K562 (cell line): ENCODE results near the gene EIF1B. TPM values are rescaled to one million over a fixed set of nuclear protein-coding genes. Genes with fewer than 3 reads are reported as not detected.
A peak's percentile ranks its signal among the peaks of the same experiment; 100 is the strongest.

ENCODE experiments used
- ATAC-seq: fragments of 200-7000 bp; cut with Tn5 transposase; 3 replicates; pipeline ENCODE4 v1.9.1; 2020; ENCODE audit warnings: moderate library complexity
- BruUV-seq: library from RNA; stranded (reverse); fragments of 400-500 nt; replicated peaks from 2 replicates; lab custom pipeline; 2021; lab: Mats Ljungman, UMichigan
- CTCF ChIA-PET: fragments of 300-600 bp; formaldehyde crosslinking; extraction: SDS; loops from one replicate; lab custom pipeline; 2021; ENCODE audit warnings: low intra/inter-chr PET ratio; lab: Yijun Ruan, JAX
- POLR2A ChIA-PET: fragments of 300-600, 350-650 bp; sonication (Branson Sonifier 250); formaldehyde crosslinking; extraction: SDS; loops from one replicate; lab custom pipeline; 2021; ENCODE audit warnings: antibody characterized with exemption, inconsistent platforms; lab: Yijun Ruan, JAX
- DNase-seq, 4 experiments: peaks; one replicate each; pipeline versions ENCODE4 v3.0.0 to v3.0.0-alpha.2; 2011 to 2018; ENCODE audit warnings: low spot score in 3 of 4, mixed read lengths in 3 of 4; ENCODE audit errors: extremely low read depth in 1 of 4
- FAIRE-seq: peaks from 2 replicates; lab custom pipeline; 2011; peaks lifted over from hg19 to GRCh38; lab: Jason Lieb, UNC
- H2AFZ ChIP-seq: 2 replicates; pipeline ENCODE4 v1.6.0; 2011; ENCODE audit warnings: low read depth, low read length, control low read depth, inconsistent platforms
- H3K27ac ChIP-seq: fragments of 200-600 bp; 3 replicates; pipeline ENCODE4 v1.8.0; 2011; ENCODE audit warnings: low read depth, mild to moderate bottlenecking, control low read depth, inconsistent platforms, low read length, moderate library complexity, mixed read lengths; ENCODE audit errors: extremely low read depth
- H3K27me3 ChIP-seq, 2 experiments: fragments of 300-600 bp in 1 of 2; 2 replicates in 1 of 2; 3 replicates in 1 of 2; pipeline versions ENCODE4 v1.6.0 to v1.8.0; 2011; ENCODE audit warnings: inconsistent platforms in 2 of 2, low read length in 2 of 2, mild to moderate bottlenecking in 1 of 2, mixed read lengths in 1 of 2, moderate library complexity in 1 of 2; ENCODE audit not compliant: control insufficient read depth in 2 of 2, insufficient read depth in 2 of 2
- H3K36me3 ChIP-seq: fragments of 300-600 bp; 3 replicates; pipeline ENCODE4 v1.8.0; 2011; ENCODE audit warnings: mild to moderate bottlenecking, low read length, inconsistent platforms; ENCODE audit not compliant: control insufficient read depth, insufficient read depth
- H3K4me1 ChIP-seq, 2 experiments: fragments of 200-600 bp in 1 of 2; replicated peaks in 1 of 2; 2 replicates in 1 of 2; 3 replicates in 1 of 2; pipeline versions ENCODE4 v1.5.1 to v1.8.0; 2011; ENCODE audit warnings: inconsistent platforms in 2 of 2, low read length in 2 of 2, mild to moderate bottlenecking in 1 of 2, mixed read lengths in 1 of 2, moderate library complexity in 1 of 2; ENCODE audit not compliant: control insufficient read depth in 2 of 2, insufficient read depth in 2 of 2
- H3K4me2 ChIP-seq: 2 replicates; pipeline ENCODE4 v1.6.1; 2011; ENCODE audit warnings: low read length, control low read depth, inconsistent platforms, mixed read lengths; ENCODE audit not compliant: insufficient read depth
- H3K4me3 ChIP-seq: fragments of 200-600 bp; sonication (generic), shearing (Covaris generic); 2 replicates; pipeline ENCODE4 v1.5.1; 2016; ENCODE audit warnings: control low read depth, inconsistent platforms
- H3K79me2 ChIP-seq: fragments of 200-600 bp; 3 replicates; pipeline ENCODE4 v1.8.0; 2011; ENCODE audit warnings: low read length, inconsistent platforms; ENCODE audit not compliant: control insufficient read depth, insufficient read depth
- H3K9ac ChIP-seq, 2 experiments: 2 replicates each; pipeline versions ENCODE4 v1.6.0 to v1.6.1; 2011; ENCODE audit warnings: low read depth in 2 of 2, low read length in 2 of 2, control low read depth in 1 of 2, inconsistent platforms in 1 of 2, mild to moderate bottlenecking in 1 of 2, mixed read lengths in 1 of 2; ENCODE audit not compliant: insufficient read depth in 1 of 2
- H3K9me1 ChIP-seq: one replicate; pipeline ENCODE4 v1.6.0; 2011; ENCODE audit warnings: inconsistent platforms, mild to moderate bottlenecking, low read length, moderate library complexity; ENCODE audit not compliant: control insufficient read depth, insufficient read depth
- H3K9me3 ChIP-seq: replicated peaks from 2 replicates; pipeline ENCODE4 v1.5.1; 2011; ENCODE audit warnings: low read depth, low read length, inconsistent platforms; ENCODE audit not compliant: control insufficient read depth, insufficient read depth
- H4K20me1 ChIP-seq: replicated peaks from 2 replicates; pipeline ENCODE4 v1.6.1; 2011; ENCODE audit warnings: low read length, inconsistent platforms, mixed read lengths; ENCODE audit not compliant: control insufficient read depth, insufficient read depth
- DEAF1 ChIP-seq: fragments of 450-650 bp; formaldehyde crosslinking; IDR thresholded peaks from 2 replicates; pipeline ENCODE4 v1.4.0; 2020; ENCODE audit warnings: mild to moderate bottlenecking, moderate library complexity
- E2F4 ChIP-seq: sonication (generic); formaldehyde crosslinking; IDR thresholded peaks from 2 replicates; pipeline ENCODE4 v1.8.0; 2022; ENCODE audit warnings: mild to moderate bottlenecking, low read depth, missing genetic modification reagents
- EHMT2 ChIP-seq: fragments of 450-650 bp; IDR thresholded peaks from 2 replicates; pipeline ENCODE4 v1.6.1; 2018; ENCODE audit warnings: antibody characterized with exemption
- EP300 ChIP-seq: IDR thresholded peaks from 2 replicates; pipeline ENCODE4 v1.6.1; 2012; ENCODE audit warnings: low read length, improper control_type of control experiment
- MEIS2 ChIP-seq: fragments of 450-650 bp; IDR thresholded peaks from 2 replicates; pipeline ENCODE4 v1.6.1; 2014; ENCODE audit warnings: mild to moderate bottlenecking; ENCODE audit not compliant: partially characterized antibody
- PBX2 ChIP-seq, 2 experiments: IDR thresholded peaks in 1 of 2; conservative IDR thresholded peaks in 1 of 2; 2 replicates each; pipeline ENCODE4 v1.6.1; 2016; ENCODE audit warnings: low read depth in 2 of 2, mild to moderate bottlenecking in 1 of 2, missing compliant biosample characterization in 1 of 2, missing genetic modification characterization in 1 of 2, moderate library complexity in 1 of 2
- PKNOX1 ChIP-seq: fragments of 450-650 bp; IDR thresholded peaks from 2 replicates; pipeline ENCODE4 v1.6.1; 2016
- PREB ChIP-seq: sonication (generic); formaldehyde crosslinking; IDR thresholded peaks from 2 replicates; pipeline ENCODE4 v1.8.1; 2023; ENCODE audit warnings: mild to moderate bottlenecking, missing genetic modification reagents
- TCF7L2 ChIP-seq: fragments of 150-350 bp; IDR thresholded peaks from 2 replicates; pipeline ENCODE4 v1.6.1; 2016; ENCODE audit warnings: low read depth, mild to moderate bottlenecking, low read length, moderate library complexity
- ZNF165 ChIP-seq: fragments of 250-450 bp; sonication (Bioruptor Pico); IDR thresholded peaks from 2 replicates; pipeline ENCODE4 v1.4.0; 2020; ENCODE audit warnings: borderline replicate concordance
- ZNF174 ChIP-seq: fragments of 250-450 bp; sonication (Bioruptor Pico); IDR thresholded peaks from 2 replicates; pipeline ENCODE4 v1.4.0; 2020; ENCODE audit warnings: mild to moderate bottlenecking
- ZNF717 ChIP-seq: fragments of 250-450 bp; sonication (Bioruptor Pico); IDR thresholded peaks from 2 replicates; pipeline ENCODE4 v1.5.0; 2021
- WGBS: fragments of 100-300 bp; shearing (Covaris generic); methylation state at CpG from one replicate; pipeline ENCODE4 v1.1.6; 2016; ENCODE audit warnings: low coverage, mixed read lengths; ENCODE audit not compliant: insufficient coverage; ENCODE audit errors: missing lambda C conversion rate; 5-methylcytosine and 5-hydroxymethylcytosine counted together
- in situ Hi-C: fragments of 300-500 bp; cut with MboI; formaldehyde crosslinking; loops from 4 replicates; pipeline ENCODE4 v1.15.0; 2018; ENCODE audit warnings: inconsistent platforms, mixed read lengths
- intact Hi-C: fragments of 100-400 bp; cut with micrococcal nuclease; formaldehyde crosslinking; loops from 2 replicates; pipeline ENCODE4 v1.14.2; 2022
- polyA plus RNA-seq, 8 experiments: library from polyadenylated mRNA; depleted of rRNA in 4 of 8; stranded (reverse) in 5 of 8; unstranded in 3 of 8; fragments of >200 nt; fragmentation: Nextera tagmentation in 2 of 8; fragmentation: Illumina TruSeq in 1 of 8; extraction: Ambion mirVana in 2 of 8; extraction: Trizol in 1 of 8; gene quantifications; 2 replicates each; pipeline versions ENCODE4 v1.2.1 to v1.2.3, GENCODE V29; 2011 to 2014; ENCODE audit warnings: inconsistent platforms in 1 of 8, missing spikeins in 1 of 8
- total RNA-seq, 7 experiments: library from RNA; depleted of rRNA in 6 of 7; stranded (reverse); fragments of >200 nt in 6 of 7; fragmentation: Illumina TruSeq in 2 of 7; extraction: Trizol in 2 of 7; gene quantifications; 2 replicates each; pipeline versions ENCODE4 v1.2.1 to v1.2.3, GENCODE V29; 2011 to 2021; ENCODE audit warnings: low replicate concordance in 1 of 7

Gene EIF1B
- total and polyA plus RNA-seq, 9 of the 15 experiments (the other 6 are each of a cell fraction or from before 2014, with no cell fraction given): 18.1 to 184 (median 78.9) TPM

- ChIA-PET POLR2A (interaction anchor here (0.6 to 0.9 kb wide), 2 partner anchors 11 to 14 kb away, joined by 3 to 4 read pairs; no protein-coding TSS in a partner anchor), CTCF (no interaction called here)
- no peak overlapping the region for H3K4me3 ChIP-seq
- no peak for FAIRE-seq
- H3K36me3 ChIP-seq: no peaks in the 10 kb centered on the region
- BruUV-seq: no TSS peak
- H3K9me1 ChIP-seq: no peaks in the 10 kb centered on the region
- H3K4me1 ChIP-seq: peaks cover 5 to 21% of the 10 kb centered on the region in 2 experiments; a peak in 4 of 5 replicates
- H3K79me2 ChIP-seq: no peaks in the 10 kb centered on the region
- WGBS: 5% methylated on average over 1 of the region's 1 CpG
- no peaks in the 10 kb centered on the region for H3K27me3 ChIP-seq
- H4K20me1 ChIP-seq: no peaks in the 10 kb centered on the region
- no peaks in the 10 kb centered on the region for H3K9me3 ChIP-seq
- intact Hi-C loops (no loop called here), in situ Hi-C loops (no loop called here)
- TF ChIP-seq ZNF174 (CRISPR knock-in tag) (no peak), PBX2 (CRISPR knock-in tag; IDR thresholded peaks at IDR 0.05; ENCODE audit: low read depth) (no peak), PBX2 (tag; conservative IDR thresholded peaks at IDR 0.05; ENCODE audit: low read depth) (0 out of 2 replicates have a peak, but pooled peaks have one; percentile 24), TCF7L2 (no peak), E2F4 (no peak), EHMT2 (no peak), ZNF717 (no peak), PREB (CRISPR knock-in tag) (no peak), EP300 (no peak), MEIS2 (peak; percentile 67), PKNOX1 (peak; percentile 58), DEAF1 (CRISPR knock-in tag) (no peak), ZNF165 (no peak)
- no peak for DNase-seq
- H3K27ac ChIP-seq: no peak overlapping the region
- H3K4me2 ChIP-seq: no peak overlapping the region
- H3K9ac ChIP-seq: no peak overlapping the region
- no peak overlapping the region for H2AFZ ChIP-seq
- ATAC-seq: no peak
These were observed 31.1 kb downstream of the EIF1B start for GRCh38 chr3:40340541-40341170.
